CD14-positive monocyte (primary cell): Measurements from ENCODE around the gene CSRP3. TPM values are rescaled to one million over a fixed set of nuclear protein-coding genes. Genes with fewer than 3 reads are reported as not detected.

ENCODE experiments used
- DNase-seq, 3 donors: peaks; one replicate each; pipeline ENCODE4 v3.0.0-alpha.2; 2011 to 2022
- H2AFZ ChIP-seq: 2 replicates; pipeline ENCODE4 v1.6.0; 2012; ENCODE audit warnings: mild to moderate bottlenecking, low read depth, low read length, inconsistent platforms; ENCODE audit not compliant: insufficient read depth, poor library complexity, severe bottlenecking
- H3K27ac ChIP-seq, 2 donors: 1 replicate in 1 of 2; 2 replicates in 1 of 2; pipeline ENCODE4 v1.5.1; 2012 to 2013; ENCODE audit warnings: low read length in 2 of 2, control low read depth in 1 of 2, inconsistent platforms in 1 of 2, low read depth in 1 of 2, mild to moderate bottlenecking in 1 of 2
- H3K27me3 ChIP-seq, 2 donors: one replicate each; pipeline versions ENCODE4 v1.6.0 to v1.6.1; 2011 to 2013; ENCODE audit warnings: low read length in 2 of 2; ENCODE audit not compliant: control insufficient read depth in 2 of 2, insufficient read depth in 2 of 2
- H3K36me3 ChIP-seq, 2 donors: replicated peaks in 1 of 2; 1 replicate in 1 of 2; 2 replicates in 1 of 2; pipeline versions ENCODE4 v1.5.1 to v1.6.1; 2012 to 2013; ENCODE audit warnings: low read length in 2 of 2, control low read depth in 1 of 2, inconsistent platforms in 1 of 2, mild to moderate bottlenecking in 1 of 2; ENCODE audit not compliant: insufficient read depth in 2 of 2, control insufficient read depth in 1 of 2
- H3K4me1 ChIP-seq, 2 donors: 1 replicate in 1 of 2; 2 replicates in 1 of 2; pipeline versions ENCODE4 v1.5.1 to v1.6.1; 2012 to 2013; ENCODE audit warnings: low read length in 2 of 2, control low read depth in 1 of 2, inconsistent platforms in 1 of 2, mild to moderate bottlenecking in 1 of 2, moderate library complexity in 1 of 2; ENCODE audit not compliant: insufficient read depth in 2 of 2, control insufficient read depth in 1 of 2
- H3K4me2 ChIP-seq: replicated peaks from 2 replicates; pipeline ENCODE3; 2012; ENCODE audit warnings: low read length, moderate library complexity, mild to moderate bottlenecking; ENCODE audit not compliant: poor library complexity, severe bottlenecking; ENCODE audit errors: extremely low read depth
- H3K4me3 ChIP-seq, 3 experiments: fragments of 200-600 bp in 1 of 3; sonication (generic) in 1 of 3; replicated peaks in 1 of 3; 1 replicate in 2 of 3; 2 replicates in 1 of 3; pipeline ENCODE4 v1.5.1; 2011 to 2013; ENCODE audit warnings: low read length in 3 of 3, mild to moderate bottlenecking in 3 of 3, control low read depth in 2 of 3, low read depth in 2 of 3, inconsistent platforms in 1 of 3, moderate library complexity in 1 of 3
- H3K79me2 ChIP-seq: 2 replicates; pipeline ENCODE4 v1.6.0; 2012; ENCODE audit warnings: mild to moderate bottlenecking, control low read depth, inconsistent platforms, low read length, moderate library complexity; ENCODE audit not compliant: insufficient read depth
- H3K9ac ChIP-seq: 2 replicates; pipeline ENCODE4 v1.6.0; 2017; ENCODE audit warnings: low read length, mild to moderate bottlenecking; ENCODE audit not compliant: insufficient read depth, poor library complexity, severe bottlenecking
- H3K9me3 ChIP-seq, 2 donors: replicated peaks in 1 of 2; 1 replicate in 1 of 2; 2 replicates in 1 of 2; pipeline versions ENCODE4 v1.5.1 to v1.6.1; 2012 to 2013; ENCODE audit warnings: low read length in 2 of 2, control low read depth in 1 of 2; ENCODE audit not compliant: control insufficient read depth in 1 of 2, insufficient read depth in 1 of 2
- H4K20me1 ChIP-seq: 2 replicates; pipeline ENCODE4 v1.6.0; 2012; ENCODE audit warnings: mild to moderate bottlenecking, low read length, control low read depth, moderate library complexity; ENCODE audit not compliant: insufficient read depth
- H3K27ac Mint-ChIP-seq, 7 donors: one replicate each; pipeline ENCODE4 v1.8.0; 2020; ENCODE audit warnings: mild to moderate bottlenecking in 7 of 7, mixed read lengths in 7 of 7, moderate library complexity in 6 of 7, inconsistent platforms in 2 of 7
- H3K27me3 Mint-ChIP-seq, 3 donors: one replicate each; pipeline ENCODE4 v1.8.0; 2021 to 2022; ENCODE audit warnings: low read depth in 3 of 3, mild to moderate bottlenecking in 3 of 3, mixed read lengths in 3 of 3, moderate library complexity in 3 of 3, inconsistent platforms in 1 of 3
- H3K36me3 Mint-ChIP-seq, 2 donors: one replicate each; pipeline ENCODE4 v1.8.0; 2020; ENCODE audit warnings: mixed read lengths in 2 of 2, inconsistent platforms in 1 of 2, mild to moderate bottlenecking in 1 of 2
- H3K4me1 Mint-ChIP-seq: one replicate; pipeline ENCODE4 v1.8.0; 2020; ENCODE audit warnings: mild to moderate bottlenecking, mixed read lengths
- H3K4me3 Mint-ChIP-seq, 2 donors: one replicate each; pipeline ENCODE4 v1.8.0; 2020; ENCODE audit warnings: mild to moderate bottlenecking in 2 of 2, mixed read lengths in 2 of 2, moderate library complexity in 1 of 2
- H3K9me3 Mint-ChIP-seq, 7 donors: one replicate each; pipeline ENCODE4 v1.8.0; 2020 to 2022; ENCODE audit warnings: mixed read lengths in 7 of 7, mild to moderate bottlenecking in 6 of 7, moderate library complexity in 6 of 7, inconsistent platforms in 2 of 7
- WGBS: methylation state at CpG from one replicate; pipeline ENCODE4 v1.1.5; 2013; ENCODE audit warnings: missing lambda C conversion rate; ENCODE audit not compliant: insufficient coverage; 5-methylcytosine and 5-hydroxymethylcytosine counted together
- intact Hi-C, 2 donors: fragments of 100-400 bp; cut with micrococcal nuclease; formaldehyde crosslinking; loops; one replicate each; pipeline versions ENCODE4 v1.15.0 to v1.15.1; 2023
- polyA plus RNA-seq, 3 donors: library from polyadenylated mRNA; depleted of rRNA in 1 of 3; unstranded in 2 of 3; stranded (reverse) in 1 of 3; fragments of 300-500 nt in 2 of 3; fragments of >200 nt in 1 of 3; fragmentation: Illumina TruSeq in 2 of 3; gene quantifications; 1 replicate in 2 of 3; 2 replicates in 1 of 3; pipeline ENCODE4 v1.2.3, GENCODE V29; 2012 to 2021
- TF ChIP-seq, protein P1 (sequence below): fragments of 200-600 bp; IDR thresholded peaks from one replicate; pipeline ENCODE4 v1.8.0; 2022; ENCODE audit warnings: antibody characterized with exemption, mild to moderate bottlenecking

Gene CSRP3
- polyA plus RNA-seq, 3 donors: not detected

DNA sequence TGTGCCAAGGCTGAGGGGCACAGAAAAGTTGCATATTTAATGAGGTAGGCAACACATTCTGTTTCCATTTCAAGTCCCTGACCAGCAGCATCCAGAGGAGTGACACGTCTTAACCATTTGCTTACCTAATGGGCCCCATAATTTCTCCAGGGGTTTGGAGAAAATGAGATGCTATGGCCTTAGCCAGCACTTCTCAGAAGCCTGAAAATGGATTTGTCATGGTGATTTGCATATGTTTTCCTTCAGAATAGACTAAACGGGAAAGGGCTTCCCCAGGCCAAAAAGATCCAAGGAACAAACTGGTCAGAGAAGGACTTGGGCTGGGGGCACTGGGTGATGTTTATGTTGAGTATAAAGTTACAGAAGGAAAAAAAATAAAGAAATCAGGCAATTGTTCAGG is 16.7 kb downstream of the CSRP3 start:
- WGBS: 75% methylated on average over 1 of the region's 2 CpGs
- H3K27ac ChIP-seq: no peak overlapping the region
- intact Hi-C loops: no loop called here
- H3K4me2 ChIP-seq: no peak overlapping the region
- TF ChIP-seq, protein P1, sequence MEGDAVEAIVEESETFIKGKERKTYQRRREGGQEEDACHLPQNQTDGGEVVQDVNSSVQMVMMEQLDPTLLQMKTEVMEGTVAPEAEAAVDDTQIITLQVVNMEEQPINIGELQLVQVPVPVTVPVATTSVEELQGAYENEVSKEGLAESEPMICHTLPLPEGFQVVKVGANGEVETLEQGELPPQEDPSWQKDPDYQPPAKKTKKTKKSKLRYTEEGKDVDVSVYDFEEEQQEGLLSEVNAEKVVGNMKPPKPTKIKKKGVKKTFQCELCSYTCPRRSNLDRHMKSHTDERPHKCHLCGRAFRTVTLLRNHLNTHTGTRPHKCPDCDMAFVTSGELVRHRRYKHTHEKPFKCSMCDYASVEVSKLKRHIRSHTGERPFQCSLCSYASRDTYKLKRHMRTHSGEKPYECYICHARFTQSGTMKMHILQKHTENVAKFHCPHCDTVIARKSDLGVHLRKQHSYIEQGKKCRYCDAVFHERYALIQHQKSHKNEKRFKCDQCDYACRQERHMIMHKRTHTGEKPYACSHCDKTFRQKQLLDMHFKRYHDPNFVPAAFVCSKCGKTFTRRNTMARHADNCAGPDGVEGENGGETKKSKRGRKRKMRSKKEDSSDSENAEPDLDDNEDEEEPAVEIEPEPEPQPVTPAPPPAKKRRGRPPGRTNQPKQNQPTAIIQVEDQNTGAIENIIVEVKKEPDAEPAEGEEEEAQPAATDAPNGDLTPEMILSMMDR: no peak
- H3K27me3 Mint-ChIP-seq: peaks cover 0 to 4% (median 0%) of the 10 kb centered on the region in 3 donors
- H3K9me3 ChIP-seq: no peaks in the 10 kb centered on the region
- no peaks in the 10 kb centered on the region for H3K4me1 ChIP-seq
- no peak overlapping the region for H3K9ac ChIP-seq
- no peak overlapping the region for H3K27ac Mint-ChIP-seq
- H3K36me3 Mint-ChIP-seq: no peaks in the 10 kb centered on the region
- H4K20me1 ChIP-seq: no peaks in the 10 kb centered on the region
- no peaks in the 10 kb centered on the region for H3K27me3 ChIP-seq
- no peaks in the 10 kb centered on the region for H3K79me2 ChIP-seq
- no peak overlapping the region for H2AFZ ChIP-seq
- no peaks in the 10 kb centered on the region for H3K36me3 ChIP-seq
- H3K9me3 Mint-ChIP-seq: no peaks in the 10 kb centered on the region
- H3K4me1 Mint-ChIP-seq: no peaks in the 10 kb centered on the region
- H3K4me3 ChIP-seq: no peak overlapping the region
- no peak for DNase-seq
- H3K4me3 Mint-ChIP-seq: no peak overlapping the region

DNA sequence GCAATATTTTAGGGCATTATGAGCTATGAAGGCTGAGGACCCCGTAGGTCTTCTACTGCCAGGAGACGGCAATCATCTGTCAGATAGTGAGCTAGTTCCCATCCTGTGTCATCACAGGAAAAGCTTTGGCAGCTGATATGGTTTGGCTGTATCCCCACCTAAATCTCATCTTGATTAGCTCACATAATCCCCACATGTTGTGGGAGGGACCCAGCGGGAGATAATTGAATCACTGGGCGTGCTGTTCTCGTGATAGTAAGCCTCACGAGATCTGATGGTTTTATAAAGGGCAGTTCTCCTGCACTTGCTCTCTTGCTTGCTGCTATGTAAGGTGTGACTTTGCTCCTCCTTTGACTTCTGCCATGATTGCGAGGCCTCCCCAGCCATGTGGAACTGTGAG is 18.1 kb downstream of the CSRP3 start:
- no peaks in the 10 kb centered on the region for H3K9me3 Mint-ChIP-seq
- no peaks in the 10 kb centered on the region for H3K36me3 Mint-ChIP-seq
- H3K27ac Mint-ChIP-seq: no peak overlapping the region
- Histone ChIP-seq H3K79me2 (no peaks in the 10 kb centered on the region), H3K27ac (no peak overlapping the region), H3K9ac (no peak overlapping the region), H4K20me1 (no peaks in the 10 kb centered on the region), H3K4me2 (no peak overlapping the region), H3K9me3 (no peaks in the 10 kb centered on the region), H3K36me3 (no peaks in the 10 kb centered on the region), H3K4me3 (no peak overlapping the region), H3K27me3 (no peaks in the 10 kb centered on the region), H3K4me1 (no peaks in the 10 kb centered on the region), H2AFZ (no peak overlapping the region)
- H3K4me1 Mint-ChIP-seq: no peaks in the 10 kb centered on the region
- 76% methylated on average over 2 of the region's 7 CpGs for WGBS
- no peak overlapping the region for H3K4me3 Mint-ChIP-seq
- intact Hi-C loops: no loop called here
- H3K27me3 Mint-ChIP-seq: peaks cover 0 to 4% (median 0%) of the 10 kb centered on the region in 3 donors
- TF ChIP-seq, protein P1: no peak
- DNase-seq: no peak
